MM.1S (cell line): ENCODE data around the gene GFRAL.
"Not testable (repeated sequence)": the region's sequence is repeated elsewhere in the genome, so short reads cannot be mapped to it uniquely, and the experiment has no call there.

Source experiments
- CTCF ChIP-seq: fragments of 300-600 bp; sonication (generic); IDR thresholded peaks from 2 replicates; pipeline ENCODE4 v1.5.1; 2016; ENCODE audit warnings: antibody characterized with exemption, low read length, mixed read lengths
- EZH2 ChIP-seq: fragments of 300-600 bp; sonication (generic); optimal IDR thresholded peaks from 2 replicates; pipeline ENCODE3; 2017; ENCODE audit warnings: low read depth, mild to moderate bottlenecking, antibody characterized with exemption, low read length, mixed read lengths
- EZH2phosphoT487 ChIP-seq: fragments of 300-600 bp; sonication (generic); IDR thresholded peaks from 2 replicates; pipeline ENCODE4 v1.6.1; 2018; ENCODE audit warnings: antibody characterized with exemption, low read length

DNA sequence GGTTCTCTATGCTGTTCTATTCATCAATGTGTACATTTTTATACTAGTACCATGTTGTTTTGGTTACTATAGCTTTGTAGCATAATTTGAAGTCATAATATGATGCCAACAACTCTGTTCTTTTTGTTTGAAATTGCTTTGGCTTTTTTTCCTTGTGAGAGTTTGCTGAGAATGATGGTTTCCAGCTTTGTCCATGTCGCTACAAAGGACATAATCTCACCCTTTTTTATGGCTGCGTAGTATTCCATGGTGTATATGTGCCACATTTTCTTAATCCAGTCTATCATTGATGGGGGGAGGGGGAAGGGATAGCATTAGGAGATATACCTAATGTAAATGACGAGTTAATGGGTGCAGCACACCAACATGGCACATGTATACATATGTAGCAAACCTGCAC lies 30.1 kb upstream of the GFRAL start:
- TF ChIP-seq CTCF, EZH2, EZH2phosphoT487: not testable (repeated sequence)
